ENCODE data around the gene MTARC2.

The MTARC2 gene

GRCh38 chr1:220804202-220804586 is 56.1 kb downstream of the MTARC2 start:
- DNase-seq = no peak

GRCh38 chr1:220806408-220806807 is 58.3 kb downstream of the MTARC2 start:
- no peak for DNase-seq

- no peak for DNase-seq
Observed at GRCh38 chr1:220807726-220808125, 59.6 kb downstream of the MTARC2 start.

GRCh38 chr1:220808345-220809186 is 60.4 kb downstream of the MTARC2 start:
- DNase-seq = no peak

GRCh38 chr1:220809187-220809550 is 61.0 kb downstream of the MTARC2 start:
- DNase-seq = no peak

- no peak for DNase-seq
Observed at GRCh38 chr1:220809704-220810103, 61.6 kb downstream of the MTARC2 start.

- peak; percentile 75 for DNase-seq
Observed at GRCh38 chr1:220810179-220810653, 62.1 kb downstream of the MTARC2 start.

GRCh38 chr1:220810963-220811362 is 62.8 kb downstream of the MTARC2 start:
- no peak for DNase-seq

- no peak for DNase-seq
Observed at GRCh38 chr1:220811695-220812094, 63.6 kb downstream of the MTARC2 start.

GRCh38 chr1:220812308-220812707 is 64.2 kb downstream of the MTARC2 start:
- DNase-seq = no peak

GRCh38 chr1:220813013-220813412 is 64.9 kb downstream of the MTARC2 start:
- DNase-seq = no peak

GRCh38 chr1:220815409-220815808 is 67.3 kb downstream of the MTARC2 start:
- no peak for DNase-seq

GRCh38 chr1:220817907-220818306 is 69.8 kb downstream of the MTARC2 start:
- no peak for DNase-seq

GRCh38 chr1:220818421-220819173 is 70.5 kb downstream of the MTARC2 start:
- no peak for DNase-seq

GRCh38 chr1:220819467-220820026 is 71.4 kb downstream of the MTARC2 start:
- no peak for DNase-seq

- DNase-seq = no peak
Observed at GRCh38 chr1:220824031-220824989, 76.2 kb downstream of the MTARC2 start.

- DNase-seq = no peak
Observed at GRCh38 chr1:220825819-220826551, 77.9 kb downstream of the MTARC2 start.

- no peak for DNase-seq
Observed at GRCh38 chr1:220826729-220827128, 78.6 kb downstream of the MTARC2 start.

- DNase-seq = no peak
Observed at GRCh38 chr1:220827445-220828178, 79.5 kb downstream of the MTARC2 start.

- no peak for DNase-seq
Observed at GRCh38 chr1:220828179-220828490, 80.0 kb downstream of the MTARC2 start.

GRCh38 chr1:220828950-220829586 is 80.9 kb downstream of the MTARC2 start:
- no peak for DNase-seq

Data from CD4-positive, alpha-beta T cell treated with Interleukin-17A for 4 hours (primary cell).